Vagina (tissue), 2 donors: Measurements from ENCODE around the gene SEMA4A. TPM values are rescaled to one million over a fixed set of nuclear protein-coding genes. Genes with fewer than 3 reads are reported as not detected.

Source experiments
- DNase-seq, 2 donors: peaks; one replicate each; pipeline ENCODE4 v3.0.0-alpha.2; 2017; ENCODE audit errors: extremely low spot score in 2 of 2
- H3K27ac ChIP-seq: fragments of 200-600 bp; sonication (generic); one replicate; pipeline ENCODE4 v1.5.1; 2019
- H3K27me3 ChIP-seq: fragments of 200-600 bp; sonication (generic); one replicate; pipeline ENCODE4 v1.5.1; 2019
- H3K36me3 ChIP-seq, 2 donors: fragments of 200-600 bp; sonication (generic); one replicate each; pipeline ENCODE4 v1.5.1; 2017 to 2019
- H3K4me1 ChIP-seq: fragments of 200-600 bp; sonication (generic); one replicate; pipeline ENCODE4 v1.5.1; 2019
- H3K4me3 ChIP-seq, 2 donors: fragments of 200-600 bp; sonication (generic); 1 replicate in 1 of 2; 2 replicates in 1 of 2; pipeline ENCODE4 v1.5.1; 2016 to 2019
- H3K9me3 ChIP-seq: fragments of 200-600 bp; sonication (generic); one replicate; pipeline ENCODE4 v1.5.1; 2019
- POLR2A ChIP-seq, 2 donors: fragments of 450-650 bp; IDR thresholded peaks; one replicate each; pipeline ENCODE4 v1.6.1; 2017; ENCODE audit warnings: antibody characterized with exemption in 2 of 2, mild to moderate bottlenecking in 2 of 2, moderate library complexity in 2 of 2
- POLR2AphosphoS5 ChIP-seq, 2 donors: sonication (generic); formaldehyde crosslinking; IDR thresholded peaks; one replicate each; pipeline ENCODE4 v1.9.0; 2017; ENCODE audit warnings: antibody characterized with exemption in 2 of 2, mild to moderate bottlenecking in 2 of 2, low read depth in 1 of 2; ENCODE audit not compliant: insufficient read depth in 1 of 2
- intact Hi-C: fragments of 100-400 bp; cut with DNase I; formaldehyde crosslinking; loops from one replicate; pipeline ENCODE4 v1.15.1; 2023
- small RNA-seq: library from RNA; depleted of rRNA; stranded (forward); fragments of <200 nt; gene quantifications from one replicate; pipeline ENCODE3, GENCODE V24; 2016
- total RNA-seq: library from RNA; depleted of rRNA; stranded (reverse); fragments of >200 nt; gene quantifications from one replicate; pipeline ENCODE4 v1.2.3, GENCODE V29; 2016
- TF ChIP-seq, protein P1 (sequence below), 3 experiments: fragments of 450-650 bp in 2 of 3; fragments of 200-600 bp in 1 of 3; sonication (generic) in 1 of 3; IDR thresholded peaks; one replicate each; pipeline ENCODE4 v1.5.1; 2017 to 2019; ENCODE audit warnings: antibody characterized with exemption in 3 of 3, mild to moderate bottlenecking in 2 of 3, moderate library complexity in 2 of 3

Gene SEMA4A
- total RNA-seq, 1 donor from 2014 or later, result 18.7 TPM

DNA sequence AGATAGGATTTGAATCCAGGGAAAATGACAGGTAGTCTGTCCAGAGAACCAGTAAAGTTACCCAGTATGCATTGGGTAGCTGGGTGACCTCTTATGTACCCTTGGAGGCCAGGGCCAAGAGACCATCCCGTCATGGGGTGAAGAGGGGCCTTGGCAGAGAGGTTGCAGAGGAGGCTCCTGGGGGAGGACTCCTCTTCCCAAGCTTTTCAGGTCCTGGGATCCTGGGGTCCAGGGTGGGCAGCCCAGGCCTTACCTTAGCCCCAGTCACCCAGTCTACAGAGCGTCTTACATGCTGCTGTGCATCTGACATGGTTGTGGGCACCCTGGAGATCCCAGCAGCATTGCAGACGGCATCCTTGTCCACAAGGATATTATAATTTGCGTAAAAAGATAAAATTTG, 73.4 kb downstream of the SEMA4A start:
- TF ChIP-seq POLR2AphosphoS5 (IDR thresholded peaks at IDR 0.05; ENCODE audit: insufficient read depth in 1 of 2, low read depth in 1 of 2) (no peak), POLR2A (IDR thresholded peaks at IDR 0.05) (no peak)
- TF ChIP-seq, protein P1, sequence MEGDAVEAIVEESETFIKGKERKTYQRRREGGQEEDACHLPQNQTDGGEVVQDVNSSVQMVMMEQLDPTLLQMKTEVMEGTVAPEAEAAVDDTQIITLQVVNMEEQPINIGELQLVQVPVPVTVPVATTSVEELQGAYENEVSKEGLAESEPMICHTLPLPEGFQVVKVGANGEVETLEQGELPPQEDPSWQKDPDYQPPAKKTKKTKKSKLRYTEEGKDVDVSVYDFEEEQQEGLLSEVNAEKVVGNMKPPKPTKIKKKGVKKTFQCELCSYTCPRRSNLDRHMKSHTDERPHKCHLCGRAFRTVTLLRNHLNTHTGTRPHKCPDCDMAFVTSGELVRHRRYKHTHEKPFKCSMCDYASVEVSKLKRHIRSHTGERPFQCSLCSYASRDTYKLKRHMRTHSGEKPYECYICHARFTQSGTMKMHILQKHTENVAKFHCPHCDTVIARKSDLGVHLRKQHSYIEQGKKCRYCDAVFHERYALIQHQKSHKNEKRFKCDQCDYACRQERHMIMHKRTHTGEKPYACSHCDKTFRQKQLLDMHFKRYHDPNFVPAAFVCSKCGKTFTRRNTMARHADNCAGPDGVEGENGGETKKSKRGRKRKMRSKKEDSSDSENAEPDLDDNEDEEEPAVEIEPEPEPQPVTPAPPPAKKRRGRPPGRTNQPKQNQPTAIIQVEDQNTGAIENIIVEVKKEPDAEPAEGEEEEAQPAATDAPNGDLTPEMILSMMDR (IDR thresholded peaks at IDR 0.05), result no peak
- Histone ChIP-seq H3K36me3 (peaks cover 0 to 42% of the 10 kb centered on the region in 2 donors), H3K27me3 (no peaks in the 10 kb centered on the region), H3K4me3 (no peak overlapping the region), H3K9me3 (no peaks in the 10 kb centered on the region), H3K27ac (no peak overlapping the region), H3K4me1 (peaks cover 8% of the 10 kb centered on the region)
- DNase-seq, result peak in 1 of 2 donors; percentile 83
- intact Hi-C loops, result loop anchor here (2.0 kb wide), 1 partner anchor 80 kb away; no protein-coding TSS in a partner anchor

Small RNA genes within 50 kb of the gene (small RNA-seq; reads per million reads assigned to genes)
- not detected for gene RF00568

Other genes with a start within 250 kb of the SEMA4A start
- gene RIT1, start 242.2 kb upstream of the SEMA4A start, total RNA-seq, result 38.3 TPM
- gene KHDC4, start 219.2 kb upstream of the SEMA4A start, total RNA-seq, result 47.6 TPM
- gene RXFP4, start 211.9 kb upstream of the SEMA4A start, total RNA-seq, result not detected
- gene ARHGEF2, start 175.0 kb upstream of the SEMA4A start, total RNA-seq, result 76.4 TPM
- gene SSR2, start 132.6 kb upstream of the SEMA4A start, total RNA-seq, result 187 TPM
- gene UBQLN4, start 99.8 kb upstream of the SEMA4A start, total RNA-seq, result 27.0 TPM
- gene LAMTOR2, start 98.8 kb upstream of the SEMA4A start, total RNA-seq, result 73.9 TPM
- gene RAB25, start 92.4 kb upstream of the SEMA4A start, total RNA-seq, result 52.1 TPM
- gene MEX3A, start 71.1 kb upstream of the SEMA4A start, total RNA-seq, result 1.2 TPM
- 436 TPM for gene LMNA, start 38.9 kb upstream of the SEMA4A start, total RNA-seq
- gene SLC25A44, start 40.5 kb downstream of the SEMA4A start, total RNA-seq, result 14.0 TPM
- 44.7 TPM for gene PMF1, start 59.4 kb downstream of the SEMA4A start, total RNA-seq
- gene BGLAP, start 88.6 kb downstream of the SEMA4A start, total RNA-seq, result not detected
- gene PAQR6, start 94.5 kb downstream of the SEMA4A start, total RNA-seq, result 2.0 TPM
- gene SMG5, start 129.2 kb downstream of the SEMA4A start, total RNA-seq, result 57.7 TPM
- 27.3 TPM for gene TMEM79, start 130.7 kb downstream of the SEMA4A start, total RNA-seq
- gene GLMP, start 142.1 kb downstream of the SEMA4A start, total RNA-seq, result 36.1 TPM
- not detected for gene VHLL, start 145.7 kb downstream of the SEMA4A start, total RNA-seq
- 186 TPM for gene CCT3, start 184.7 kb downstream of the SEMA4A start, total RNA-seq
- gene TSACC, start 184.9 kb downstream of the SEMA4A start, total RNA-seq, result not detected
- not detected for gene RHBG, start 215.6 kb downstream of the SEMA4A start, total RNA-seq